ENCODE results near the gene PLXNA1.

GRCh38 chr3:126984391-126985131 is 1.6 kb downstream of the PLXNA1 start:
- TF ChIP-seq POLR2A (IDR thresholded peaks at IDR 0.05; ENCODE audit: low read depth, low read length) (no peak), POLR2AphosphoS5 (IDR thresholded peaks at IDR 0.05; ENCODE audit: low read depth, low read length) (no peak), TAF1 (IDR thresholded peaks at IDR 0.05; ENCODE audit: low read depth, low read length) (no peak)

All from GM12891 (cell line).